Superior temporal gyrus (tissue), 1 donor: ENCODE measurements around the gene INPP4B.

Experiments used
- DNase-seq: peaks from one replicate; pipeline ENCODE4 v3.0.0-alpha.2; 2016; ENCODE audit errors: extremely low spot score

The INPP4B gene

DNA sequence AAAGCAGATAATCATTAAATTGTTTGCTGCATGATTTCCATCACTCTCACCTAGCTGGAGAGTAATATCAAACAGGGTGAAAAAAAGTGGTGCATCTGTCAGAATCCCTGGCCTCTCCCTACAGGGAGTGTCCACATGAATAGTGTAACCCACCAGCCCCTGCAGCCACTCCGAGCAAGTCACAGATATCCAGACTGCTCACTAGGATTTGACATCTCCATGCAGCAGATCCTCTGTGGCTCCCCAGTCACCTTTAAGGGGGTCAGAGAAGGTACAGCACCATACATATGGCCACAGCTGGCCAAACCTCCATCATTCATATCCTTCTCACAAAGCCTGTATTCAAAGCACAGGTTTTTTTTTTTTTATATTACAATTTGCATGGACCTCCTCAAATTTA, 536.3 kb downstream of the INPP4B start:
- no peak for DNase-seq

DNA sequence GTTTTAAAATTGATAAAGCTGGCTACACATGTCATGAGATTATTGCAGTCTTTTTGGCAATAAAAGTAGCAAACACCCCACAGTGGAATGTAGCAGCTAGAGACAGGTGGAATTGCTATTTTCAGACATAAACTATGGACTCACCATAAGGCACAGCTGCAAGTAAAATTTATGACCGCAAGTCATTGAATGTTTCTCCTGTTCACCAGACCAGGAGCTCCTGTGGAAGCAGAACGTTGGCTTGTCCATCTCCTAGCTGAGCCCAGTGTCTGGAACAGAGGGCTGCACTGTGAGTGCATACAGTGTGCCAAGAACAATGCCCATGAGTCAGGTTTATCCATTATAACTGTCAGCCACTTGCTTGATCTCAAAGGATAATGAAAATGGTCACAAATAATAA, 538.2 kb downstream of the INPP4B start:
- no peak for DNase-seq

DNA sequence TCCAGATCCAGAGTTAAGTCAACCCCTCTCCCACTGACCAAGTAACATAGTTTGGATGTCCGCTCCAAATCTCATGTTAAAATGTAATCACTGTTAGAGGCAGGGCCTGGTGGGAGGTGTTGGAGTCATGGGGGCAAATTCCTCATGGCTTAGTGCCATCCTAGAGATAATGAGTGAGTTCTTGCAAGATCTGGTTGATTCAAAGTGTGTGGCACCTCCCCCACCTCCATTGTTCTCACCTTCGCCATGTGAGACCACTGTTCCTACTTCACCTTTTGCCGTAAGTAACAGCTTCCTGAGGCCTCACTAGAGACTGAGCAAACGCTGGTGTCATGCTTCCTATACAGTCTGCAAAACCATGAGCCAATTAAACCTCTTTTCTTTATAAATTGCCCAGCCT, 548.8 kb downstream of the INPP4B start:
- DNase-seq: no peak

DNA sequence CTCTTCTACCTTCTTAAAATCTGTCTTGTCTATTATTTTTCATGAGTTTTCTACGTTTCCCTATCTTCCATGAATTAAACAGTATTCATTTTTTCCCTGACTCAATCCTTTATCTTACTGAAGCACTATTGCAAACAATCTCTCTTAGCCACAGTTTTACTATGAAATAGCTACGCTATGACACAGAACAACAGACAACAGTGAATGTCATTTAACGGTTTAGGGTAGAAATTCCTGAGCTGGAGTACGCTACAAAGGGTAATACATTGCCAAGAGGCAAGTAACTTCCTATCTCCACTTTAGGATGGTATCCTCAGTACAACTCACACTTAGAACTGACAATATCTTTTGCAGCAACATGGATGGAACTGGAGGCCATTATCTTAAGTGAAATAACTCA, 552.6 kb downstream of the INPP4B start:
- no peak for DNase-seq

DNA sequence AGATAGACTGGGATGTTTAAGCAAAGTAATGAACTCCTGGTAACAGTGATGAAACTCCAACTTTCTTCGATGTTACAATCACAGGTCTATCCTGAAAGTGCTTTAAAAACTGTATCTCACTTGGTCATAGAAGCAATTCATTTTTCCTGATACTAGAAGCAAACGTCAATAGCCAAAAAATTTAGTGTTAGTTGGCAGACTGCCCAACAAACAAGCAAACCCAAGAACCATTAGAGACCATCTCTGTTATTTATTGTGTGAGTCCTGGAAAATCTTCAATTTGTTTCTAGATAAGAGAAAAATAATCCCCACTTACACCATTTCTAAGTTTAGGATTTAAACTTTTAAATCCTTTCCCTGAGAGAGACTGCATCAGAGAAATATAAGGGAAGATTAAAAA, 553.9 kb downstream of the INPP4B start:
- no peak for DNase-seq

DNA sequence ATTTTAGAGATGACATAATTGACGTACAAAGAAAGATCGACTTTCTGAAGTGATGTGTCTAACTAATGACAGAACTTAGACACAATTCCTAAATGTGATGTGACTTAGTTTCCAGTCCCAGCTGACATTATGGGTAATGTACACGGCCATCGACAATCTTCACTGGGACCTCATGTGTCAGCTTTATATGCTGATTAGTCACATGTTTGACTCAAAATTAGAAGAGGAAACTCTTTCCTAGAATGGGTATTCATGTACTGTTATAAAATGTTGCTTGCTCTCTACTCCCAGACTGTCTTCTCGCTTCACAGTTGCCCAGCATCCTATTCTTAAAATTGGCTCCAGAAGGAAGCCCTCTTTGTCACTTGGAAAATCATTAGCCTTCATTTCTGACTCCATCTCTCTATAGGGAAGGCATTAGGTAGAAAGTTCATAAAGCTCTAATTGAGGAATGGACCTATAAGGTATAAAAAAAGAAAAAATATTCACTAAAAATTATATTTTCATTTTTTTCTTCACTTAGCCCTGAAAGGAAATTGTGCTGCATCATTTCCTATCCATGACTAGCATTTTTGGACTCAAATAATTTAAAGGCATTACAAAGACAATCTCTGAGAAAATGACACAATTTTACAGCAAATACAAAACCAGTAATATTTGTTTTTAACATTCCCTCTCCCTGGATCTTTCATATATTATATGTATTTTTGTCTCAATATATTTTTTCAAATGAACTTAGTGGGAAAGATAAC, 554.6 kb downstream of the INPP4B start:
- no peak for DNase-seq

DNA sequence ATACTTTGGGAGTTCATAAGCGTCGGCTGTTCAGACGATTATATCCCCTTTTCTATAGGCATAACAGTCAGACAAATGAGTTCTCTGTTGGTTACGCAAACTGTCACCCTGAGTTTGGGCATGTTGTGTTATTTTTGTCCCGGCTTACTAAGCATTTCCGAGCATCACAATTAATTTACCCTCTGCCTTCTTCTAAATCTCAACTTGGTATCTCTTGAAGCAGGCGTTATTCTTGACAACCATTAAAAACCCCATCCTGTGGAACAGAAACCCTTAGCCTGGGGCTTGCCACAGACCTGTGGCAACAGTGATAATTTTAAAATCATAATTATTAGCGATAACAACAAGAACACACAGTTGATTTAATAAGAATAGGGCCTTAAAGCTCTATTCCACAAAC, 558.7 kb downstream of the INPP4B start:
- no peak for DNase-seq

DNA sequence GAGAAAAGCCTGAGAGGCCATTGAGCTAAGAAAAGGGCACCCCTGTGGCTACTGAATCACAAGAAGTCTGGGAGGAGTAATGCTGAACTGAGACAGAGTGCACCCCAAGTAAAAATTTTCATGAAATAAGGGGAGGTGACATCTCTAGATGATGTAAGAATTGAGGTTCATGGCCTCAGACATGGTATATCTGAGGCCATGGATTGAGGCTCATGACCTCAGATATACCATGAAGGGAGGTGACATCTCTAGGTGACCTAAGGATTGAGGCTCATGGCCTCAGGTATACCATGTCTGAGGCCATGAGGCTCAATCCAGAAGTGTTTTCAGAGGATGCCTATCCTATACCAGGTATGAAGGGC, 560.9 kb downstream of the INPP4B start:
- DNase-seq: no peak

DNA sequence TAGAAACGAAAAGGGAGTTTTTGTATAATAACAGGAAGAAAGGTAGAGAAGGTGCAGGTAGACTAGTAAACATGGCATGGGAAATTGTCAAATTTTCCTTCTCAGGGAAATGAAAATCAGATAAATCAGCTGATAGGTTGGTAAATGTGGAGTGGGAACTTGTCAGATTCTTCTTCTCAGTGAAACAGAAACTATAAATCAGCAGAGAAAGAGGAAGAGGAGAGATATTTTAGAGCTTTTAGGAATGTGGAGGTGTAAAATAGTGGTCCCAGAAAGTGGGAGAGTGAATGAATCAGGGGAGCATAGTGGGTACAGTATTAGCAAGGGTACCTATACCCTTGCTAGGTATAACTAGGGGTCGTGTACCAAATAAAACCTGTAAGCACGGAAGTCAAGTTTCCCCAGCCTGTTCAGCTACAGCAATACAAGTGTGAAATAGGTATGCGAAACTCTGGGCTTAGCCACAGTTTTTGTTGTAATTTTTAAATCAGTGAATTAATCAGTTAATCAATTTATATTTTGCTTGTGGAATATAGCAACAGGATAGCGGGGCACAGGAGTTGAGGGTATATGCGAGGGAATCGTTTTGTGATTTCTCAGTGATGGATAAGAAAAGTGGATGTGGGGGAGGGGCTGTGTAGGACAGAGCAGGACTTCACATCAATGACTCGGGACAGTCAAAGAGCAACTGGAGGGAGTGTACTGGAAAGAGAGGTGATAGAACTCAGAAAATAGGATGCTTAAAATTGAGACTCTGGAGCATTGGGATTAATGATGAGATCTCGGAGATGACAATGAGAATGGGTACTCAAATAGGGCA, 561.5 kb downstream of the INPP4B start:
- DNase-seq: no peak

DNA sequence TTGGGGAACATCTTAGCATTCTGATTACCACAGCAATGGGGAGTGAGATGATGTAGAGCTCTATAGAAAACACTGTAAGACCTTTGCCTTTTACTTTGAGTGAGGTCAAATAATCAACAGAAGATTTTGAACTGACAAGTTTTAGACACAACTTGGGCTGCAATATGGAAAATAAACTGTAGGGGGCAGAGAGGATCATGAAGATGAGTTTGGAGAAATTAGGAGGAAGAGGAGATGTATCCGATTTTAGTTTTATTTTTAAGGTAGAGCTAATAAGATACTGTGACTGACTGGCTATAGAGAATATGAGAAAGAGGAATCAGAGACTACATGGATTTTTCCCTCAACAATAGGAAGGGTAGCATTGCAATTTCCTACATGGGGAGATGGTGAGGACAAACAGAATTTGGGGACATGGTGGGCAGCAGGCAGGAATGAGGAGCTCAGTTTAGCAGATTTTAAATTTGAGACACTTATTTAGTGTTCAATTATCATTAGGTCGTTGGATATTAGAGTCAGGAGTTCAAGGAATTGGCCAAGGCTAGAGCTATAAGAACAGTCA, 563.1 kb downstream of the INPP4B start:
- DNase-seq: no peak

DNA sequence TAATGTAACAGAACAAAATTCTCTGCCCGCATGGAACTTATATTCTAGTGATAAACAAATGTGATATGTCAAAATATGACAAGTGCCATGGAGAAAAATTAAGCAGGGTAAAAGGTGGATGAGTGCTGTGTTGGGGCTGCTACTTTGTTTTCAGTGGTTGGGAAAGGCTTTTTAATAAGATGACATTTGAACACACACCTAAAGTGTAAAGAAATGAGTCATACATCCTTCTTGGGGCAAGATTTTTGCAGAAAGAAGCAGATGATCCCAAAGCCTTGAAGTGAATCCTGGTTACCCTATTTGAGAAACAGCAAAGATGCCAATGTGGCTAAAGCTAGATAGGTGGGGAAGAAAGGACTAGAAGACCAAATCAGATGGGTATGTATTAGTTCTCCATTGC, 564.1 kb downstream of the INPP4B start:
- DNase-seq: no peak

DNA sequence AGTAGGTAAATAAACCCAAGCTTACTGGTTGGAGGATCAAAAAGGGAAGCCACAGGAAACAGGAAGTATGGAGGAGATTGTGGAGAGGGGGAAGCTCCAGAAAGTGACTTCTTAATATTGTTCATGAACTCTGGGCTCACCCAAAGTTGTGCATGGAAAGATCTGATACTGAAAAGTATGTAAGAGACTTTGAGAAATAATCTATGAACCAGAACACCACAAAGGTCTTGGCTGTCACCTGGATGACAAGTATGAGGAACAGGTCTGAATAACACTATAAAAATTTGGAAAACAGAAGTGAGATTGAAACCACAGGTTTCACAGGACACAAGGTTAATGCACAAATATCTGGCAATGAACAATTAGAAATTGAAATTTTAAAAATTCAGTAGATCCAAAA, 567.4 kb downstream of the INPP4B start:
- DNase-seq: no peak

DNA sequence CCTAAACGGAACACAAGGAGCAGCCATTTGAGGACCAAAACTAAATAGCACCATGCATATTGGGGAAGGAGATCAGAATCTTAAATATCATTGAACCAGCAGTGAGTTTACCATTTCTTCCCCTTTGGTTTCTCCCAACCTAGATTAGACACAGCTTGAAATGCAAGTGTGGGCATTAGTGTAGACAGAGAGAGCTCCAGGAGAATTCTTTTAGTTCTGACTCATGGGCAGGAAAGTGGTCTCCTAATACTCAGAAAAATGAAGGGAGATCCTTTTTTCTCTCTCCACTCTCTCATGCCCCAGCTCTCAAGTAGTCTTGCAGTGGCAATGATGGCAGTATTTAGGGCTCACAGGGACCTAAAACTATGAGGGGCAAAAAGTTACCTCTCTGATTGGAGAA, 567.9 kb downstream of the INPP4B start:
- no peak for DNase-seq

DNA sequence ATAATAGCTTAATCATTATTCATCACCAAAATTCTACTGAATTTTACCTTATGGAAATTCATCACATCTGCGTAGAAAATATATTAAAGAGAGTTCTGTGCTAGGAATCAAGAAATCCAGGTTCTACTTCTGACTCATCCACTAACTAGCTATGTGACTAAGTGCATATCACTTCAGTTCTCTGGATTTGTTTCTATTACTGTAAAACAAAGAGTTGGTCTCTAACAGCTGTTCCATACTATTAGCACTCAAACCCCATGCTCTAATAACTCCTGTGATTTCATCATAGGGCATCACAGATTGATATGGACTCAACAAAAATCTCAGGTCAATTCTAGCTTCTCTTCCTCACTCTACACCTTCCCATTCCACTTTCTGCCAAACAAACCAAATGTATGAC, 572.0 kb downstream of the INPP4B start:
- no peak for DNase-seq

DNA sequence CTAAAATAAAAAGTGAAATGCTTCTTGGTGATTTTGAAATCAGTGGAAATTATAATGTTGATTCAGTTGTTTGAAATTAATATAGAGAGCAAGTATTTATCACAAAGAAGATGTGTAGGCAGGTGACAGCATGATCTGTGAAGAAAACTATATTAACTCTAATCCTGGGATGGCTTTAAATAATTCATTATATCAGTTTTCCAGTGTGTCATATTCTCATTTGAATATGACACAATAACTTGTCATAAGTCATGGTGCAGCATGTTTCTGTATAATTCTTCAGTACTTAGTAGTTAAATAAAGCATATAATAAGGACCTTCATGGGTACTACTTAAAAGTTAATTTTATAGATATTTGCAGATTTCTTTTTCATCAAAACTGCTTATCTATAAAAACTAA, 573.6 kb downstream of the INPP4B start:
- DNase-seq: no peak

DNA sequence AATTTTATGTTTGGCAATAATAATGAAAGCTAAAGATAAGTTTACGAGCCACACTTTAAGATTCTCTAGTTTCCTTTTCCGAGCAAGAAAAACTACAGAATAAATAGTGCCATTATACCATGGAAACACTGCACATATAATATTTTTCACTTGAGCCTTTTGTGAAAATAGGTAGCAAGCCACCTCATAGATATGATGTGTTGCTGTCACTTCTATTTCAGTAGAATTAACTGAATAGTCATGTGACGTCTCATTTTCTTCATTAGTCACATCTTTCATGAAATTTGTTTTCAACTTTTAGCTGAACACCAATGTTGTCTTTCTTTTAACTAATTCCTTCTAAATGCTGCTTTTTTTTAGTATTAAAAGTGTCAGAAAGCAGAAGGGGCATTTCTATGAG, 574.3 kb downstream of the INPP4B start:
- no peak for DNase-seq

DNA sequence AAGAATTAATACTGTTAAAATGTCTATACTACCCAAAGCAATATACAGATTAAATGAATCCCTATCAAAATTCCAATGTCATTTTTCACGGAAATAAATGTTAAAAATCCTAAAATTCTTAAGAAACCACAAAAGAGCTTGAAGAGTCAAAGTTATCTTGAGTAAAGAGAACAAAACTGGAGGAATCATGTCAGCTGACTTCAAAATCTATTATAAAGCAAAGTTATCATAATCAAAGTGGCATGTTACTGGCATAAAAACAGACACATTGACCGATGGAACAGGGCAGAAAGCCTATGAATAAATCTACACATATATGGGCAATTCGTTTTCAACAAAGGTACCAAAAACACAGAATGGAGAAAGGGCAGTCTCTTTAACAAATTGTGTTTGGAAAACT, 579.0 kb downstream of the INPP4B start:
- no peak for DNase-seq

DNA sequence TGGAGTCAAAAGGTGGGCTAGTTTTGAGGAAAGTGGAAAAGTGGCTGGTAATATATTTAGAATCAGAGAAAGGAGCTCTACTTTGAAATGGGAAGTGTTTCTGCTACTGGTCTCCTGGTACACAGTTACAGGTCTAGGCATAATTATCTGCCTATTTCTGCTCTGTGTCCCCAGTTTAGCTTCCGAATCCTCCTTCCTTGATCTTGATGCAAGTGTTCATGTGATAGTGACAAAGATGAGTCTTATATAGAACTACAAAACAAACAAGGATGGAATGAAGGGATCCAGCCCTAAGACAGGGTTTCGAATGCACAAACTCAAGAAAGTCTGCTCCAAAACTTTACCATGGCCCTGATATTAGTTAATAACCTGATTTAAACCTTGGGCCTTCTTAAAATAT, 580.2 kb downstream of the INPP4B start:
- DNase-seq: no peak

DNA sequence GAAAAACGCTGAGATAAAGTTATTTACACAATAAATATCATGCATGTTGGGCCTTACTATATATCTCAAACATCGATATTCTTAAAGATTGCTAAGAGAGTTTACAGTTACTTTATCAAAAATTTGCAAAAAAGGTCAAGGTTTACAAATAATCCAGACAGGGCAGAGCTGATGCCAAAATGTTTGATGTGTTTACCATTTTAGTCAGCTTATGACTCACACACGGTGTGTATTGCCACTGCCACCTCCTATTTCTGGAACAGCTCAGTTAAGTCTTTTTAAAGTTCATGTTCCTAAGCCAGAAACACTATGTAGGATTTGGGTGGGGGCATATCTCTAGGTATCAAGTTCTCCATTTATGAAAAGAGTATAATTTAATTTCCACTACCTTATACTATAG, 580.6 kb downstream of the INPP4B start:
- DNase-seq: no peak

DNA sequence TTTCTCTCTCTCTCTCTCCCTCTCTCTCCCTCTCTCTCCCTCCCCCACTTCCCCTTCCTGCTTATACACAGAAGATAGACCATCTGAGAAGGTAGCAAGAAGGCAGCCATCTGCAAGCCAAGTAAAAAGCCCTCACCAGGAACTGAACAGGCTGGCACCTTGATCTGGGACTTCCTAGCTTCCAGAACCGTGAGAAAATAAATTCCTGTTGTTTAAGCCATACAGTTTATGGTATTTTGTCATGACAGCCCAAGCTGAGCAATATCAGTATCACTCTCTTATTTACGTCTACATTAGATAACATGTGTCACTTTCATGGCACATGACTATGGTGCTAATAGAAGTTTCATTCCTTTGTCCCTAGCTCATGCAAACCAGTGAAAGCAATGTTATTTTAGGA, 581.1 kb downstream of the INPP4B start:
- no peak for DNase-seq

DNA sequence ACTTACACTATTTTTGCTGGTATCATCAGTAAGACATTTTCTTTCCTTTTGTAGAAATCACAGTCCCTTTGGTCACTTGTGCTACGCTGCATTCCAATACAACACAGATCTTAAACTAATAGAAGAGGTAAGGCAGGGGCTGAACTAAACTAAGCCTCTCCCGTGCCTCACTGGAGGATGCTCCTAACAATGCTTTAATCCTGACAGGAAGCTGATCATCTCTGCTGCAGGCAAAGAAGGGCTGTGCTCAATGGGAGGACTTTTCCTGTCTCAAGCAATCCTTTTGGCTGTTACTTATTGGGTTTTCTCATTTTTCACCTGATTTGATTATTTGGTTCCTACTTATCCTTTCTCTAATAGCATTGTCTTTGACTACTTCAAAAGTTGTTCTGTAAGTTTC, 583.1 kb downstream of the INPP4B start:
- DNase-seq: no peak

DNA sequence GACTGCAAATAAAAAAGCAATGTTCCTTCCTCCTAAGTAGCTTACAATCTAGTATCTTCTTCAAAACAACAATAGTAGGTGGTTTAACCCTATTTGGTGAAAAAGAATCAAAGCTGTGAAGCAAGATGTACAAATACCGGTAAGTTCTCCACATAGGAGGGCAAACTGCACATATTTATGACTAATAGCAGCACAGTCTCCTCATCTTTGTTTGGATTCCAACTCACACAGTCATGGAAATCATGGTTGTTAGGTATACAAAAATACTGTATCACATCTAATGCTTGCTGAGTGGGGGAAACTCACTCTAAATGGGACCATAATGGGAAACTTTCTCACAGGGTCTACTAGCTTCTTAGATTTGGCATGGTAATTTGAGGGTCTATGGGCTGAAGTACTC, 597.2 kb downstream of the INPP4B start:
- no peak for DNase-seq

DNA sequence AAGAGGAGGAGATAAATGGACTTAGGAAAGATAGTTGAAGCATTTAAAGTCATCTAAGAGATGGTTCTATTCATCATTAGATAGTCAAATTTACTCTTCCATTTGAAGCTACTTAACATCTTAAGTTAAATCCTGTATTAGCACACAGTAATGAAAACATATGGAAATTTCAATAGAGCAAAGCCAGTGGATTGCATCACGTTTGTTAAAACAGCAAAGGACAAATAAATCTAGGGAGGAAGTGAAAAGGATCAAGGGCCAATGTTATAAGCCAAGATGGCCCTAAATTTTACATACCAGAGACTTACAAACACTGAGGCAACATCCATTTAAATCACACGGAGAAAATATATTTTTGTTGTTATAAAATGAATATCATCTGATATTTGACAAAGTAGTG, 602.8 kb downstream of the INPP4B start:
- DNase-seq: no peak
